Measurements from ENCODE around the gene SCAF4. TPM values are rescaled to one million over a fixed set of nuclear protein-coding genes. Genes with fewer than 3 reads are reported as not detected.
"Not testable (repeated sequence)": the region's sequence is repeated elsewhere in the genome, so short reads cannot be mapped to it uniquely, and the experiment has no call there.

Gene SCAF4
- total RNA-seq, 4 donors from 2014 or later: 12.1 to 18.8 (median 15.2) TPM

- no peak for DNase-seq (ENCODE audit: extremely low spot score)
- Histone ChIP-seq H3K27me3 (no peaks in the 10 kb centered on the region), H3K4me1 (no peaks in the 10 kb centered on the region), H3K36me3 (no peaks in the 10 kb centered on the region), H3K9me3 (peaks cover 0 to 3% (median 0%) of the 10 kb centered on the region in 4 donors), H3K27ac (replicated peaks in 1 of 4) (no peak overlapping the region), H3K4me3 (no peak overlapping the region)
- 85% methylated on average over 5 of the region's 5 CpGs for WGBS
- intact Hi-C loops (cut with DNase I): no loop called here
- TF ChIP-seq POLR2A (IDR thresholded peaks at IDR 0.05; ENCODE audit: low read depth): no peak
- no peak for TF ChIP-seq EP300 (IDR thresholded peaks at IDR 0.05)
- TF ChIP-seq CTCF (IDR thresholded peaks at IDR 0.05): no peak
- TF ChIP-seq POLR2AphosphoS5 (IDR thresholded peaks at IDR 0.05): no peak
Observed at GRCh38 chr21:31744182-31744800, 12.4 kb upstream of the SCAF4 start.

- 100% methylated on average over 1 of the region's 1 CpG for WGBS
- Histone ChIP-seq H3K4me3 (no peak overlapping the region), H3K4me1 (no peaks in the 10 kb centered on the region), H3K9me3 (peaks cover 0 to 3% (median 0%) of the 10 kb centered on the region in 4 donors), H3K27me3 (no peaks in the 10 kb centered on the region), H3K27ac (replicated peaks in 1 of 4) (no peak overlapping the region), H3K36me3 (no peaks in the 10 kb centered on the region)
- TF ChIP-seq EP300 (IDR thresholded peaks at IDR 0.05) (no peak), POLR2AphosphoS5 (IDR thresholded peaks at IDR 0.05) (no peak), CTCF (IDR thresholded peaks at IDR 0.05) (no peak), POLR2A (IDR thresholded peaks at IDR 0.05; ENCODE audit: low read depth) (no peak)
- DNase-seq (ENCODE audit: extremely low spot score): no peak
- intact Hi-C loops (cut with DNase I): no loop called here
Observed at GRCh38 chr21:31743712-31744111, 11.8 kb upstream of the SCAF4 start.

GRCh38 chr21:31741116-31741515 lies 9.2 kb upstream of the SCAF4 start:
- Histone ChIP-seq H3K4me3 (no peak overlapping the region), H3K27me3 (no peaks in the 10 kb centered on the region), H3K9me3 (peaks cover 0 to 3% (median 0%) of the 10 kb centered on the region in 4 donors), H3K27ac (replicated peaks in 1 of 4) (no peak overlapping the region), H3K4me1 (no peaks in the 10 kb centered on the region), H3K36me3 (no peaks in the 10 kb centered on the region)
- WGBS: 86% methylated on average over 5 of the region's 5 CpGs
- intact Hi-C loops (cut with DNase I): no loop called here
- TF ChIP-seq CTCF (IDR thresholded peaks at IDR 0.05): no peak
- TF ChIP-seq POLR2A (IDR thresholded peaks at IDR 0.05; ENCODE audit: low read depth): no peak
- no peak for TF ChIP-seq EP300 (IDR thresholded peaks at IDR 0.05)
- no peak for TF ChIP-seq POLR2AphosphoS5 (IDR thresholded peaks at IDR 0.05)
- DNase-seq (ENCODE audit: extremely low spot score): no peak

- 93% methylated on average over 8 of the region's 8 CpGs for WGBS
- H3K27me3 ChIP-seq; H3K36me3 ChIP-seq; H3K27ac ChIP-seq (replicated peaks in 1 of 4); DNase-seq (ENCODE audit: extremely low spot score); intact Hi-C loops (cut with DNase I); H3K4me3 ChIP-seq; H3K9me3 ChIP-seq: not testable (repeated sequence)
- peaks cover 11 to 14% (median 11%) of the 10 kb centered on the region in 4 donors for H3K4me1 ChIP-seq
Observed at GRCh38 chr21:31737586-31738397, 5.9 kb upstream of the SCAF4 start.

- DNase-seq (ENCODE audit: extremely low spot score): no peak
- WGBS: 90% methylated on average over 4 of the region's 4 CpGs
- H3K9me3 ChIP-seq: no peaks in the 10 kb centered on the region
- no peak for TF ChIP-seq POLR2A (IDR thresholded peaks at IDR 0.05; ENCODE audit: low read depth)
- TF ChIP-seq POLR2AphosphoS5 (IDR thresholded peaks at IDR 0.05): no peak
- no peak for TF ChIP-seq EP300 (IDR thresholded peaks at IDR 0.05)
- intact Hi-C loops (cut with DNase I): no loop called here
- no peaks in the 10 kb centered on the region for H3K36me3 ChIP-seq
- no peak overlapping the region for H3K4me3 ChIP-seq
- H3K4me1 ChIP-seq: peaks cover 13 to 19% (median 18%) of the 10 kb centered on the region in 4 donors
- H3K27me3 ChIP-seq: no peaks in the 10 kb centered on the region
- no peak overlapping the region for H3K27ac ChIP-seq (replicated peaks in 1 of 4)
Observed at GRCh38 chr21:31735511-31735992, 3.6 kb upstream of the SCAF4 start.

Data from esophagus muscularis mucosa (tissue), 4 donors.